Measurements from ENCODE around the gene OSTF1. TPM values are rescaled to one million over a fixed set of nuclear protein-coding genes. Genes with fewer than 3 reads are reported as not detected.

Gene OSTF1
- polyA plus RNA-seq, 3 donors: 26.3 to 31.0 (median 29.5) TPM

DNA sequence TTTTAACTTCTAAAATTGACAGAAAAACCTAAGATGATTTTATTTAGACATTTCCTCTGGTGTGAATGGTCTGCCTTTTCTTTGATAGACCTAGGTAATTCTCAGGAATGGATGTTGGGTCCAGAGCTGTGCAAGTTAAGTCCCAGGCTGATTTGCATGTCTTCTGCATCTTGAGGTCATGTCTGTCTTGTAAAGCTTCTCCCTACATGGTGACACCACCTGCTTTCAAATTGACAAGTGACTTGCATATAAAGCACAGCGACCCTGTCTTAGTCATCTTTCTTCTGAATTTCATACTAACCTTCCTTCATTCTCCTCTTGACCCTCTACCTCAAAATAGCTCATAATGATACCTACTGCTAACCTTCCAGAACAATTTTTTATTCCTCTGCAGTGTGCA lies 29.2 kb downstream of the OSTF1 start:
- DNase-seq (ENCODE audit: low read depth in 3 of 3, low spot score in 2 of 3): no peak

GRCh38 chr9:75120686-75121085 lies 32.4 kb downstream of the OSTF1 start:
- no peak for DNase-seq (ENCODE audit: low read depth in 3 of 3, low spot score in 2 of 3)

GRCh38 chr9:75121914-75122558 lies 33.7 kb downstream of the OSTF1 start:
- no peak for DNase-seq (ENCODE audit: low read depth in 3 of 3, low spot score in 2 of 3)

- no peak for DNase-seq (ENCODE audit: low read depth in 3 of 3, low spot score in 2 of 3)
These were observed 35.4 kb downstream of the OSTF1 start for GRCh38 chr9:75123696-75124095.

DNA sequence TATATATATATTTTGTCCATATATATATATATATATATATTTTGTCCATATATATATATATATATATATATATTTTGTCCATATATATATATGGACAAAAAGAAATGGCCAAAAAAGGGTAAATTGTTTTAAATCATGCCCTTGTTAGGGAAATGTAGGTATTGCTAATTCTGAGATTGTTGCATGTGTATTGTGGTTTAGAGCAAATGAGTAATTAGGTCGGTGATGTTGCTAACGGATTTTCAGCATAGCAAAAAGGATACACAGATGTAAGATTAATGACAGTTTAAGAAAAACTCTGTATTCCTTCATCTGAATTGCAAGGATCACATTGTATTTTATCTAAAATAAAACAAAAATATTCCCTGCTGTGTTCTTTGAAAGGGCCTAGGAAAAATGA lies 40.2 kb downstream of the OSTF1 start:
- no peak for DNase-seq (ENCODE audit: low read depth in 3 of 3, low spot score in 2 of 3)

DNA sequence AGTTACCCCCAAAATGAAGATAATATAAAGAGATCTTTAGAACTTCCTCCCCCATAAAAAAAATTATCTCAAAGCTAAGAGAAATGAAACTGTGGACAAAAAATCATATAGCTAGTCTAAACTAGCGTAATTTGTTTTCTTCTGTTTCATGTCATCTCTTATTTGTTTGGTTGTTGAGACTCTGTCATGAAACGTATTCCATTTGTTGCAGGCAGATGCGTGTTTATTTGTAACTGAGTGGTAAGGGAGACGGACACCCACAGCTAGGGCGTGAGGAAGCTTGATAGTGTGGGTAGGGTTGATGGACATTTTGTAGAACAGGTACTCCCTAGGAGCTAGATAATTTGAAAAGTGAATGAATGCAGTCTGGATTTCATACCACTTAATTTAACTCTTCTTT lies 41.9 kb downstream of the OSTF1 start:
- DNase-seq (ENCODE audit: low read depth in 3 of 3, low spot score in 2 of 3): no peak

DNA sequence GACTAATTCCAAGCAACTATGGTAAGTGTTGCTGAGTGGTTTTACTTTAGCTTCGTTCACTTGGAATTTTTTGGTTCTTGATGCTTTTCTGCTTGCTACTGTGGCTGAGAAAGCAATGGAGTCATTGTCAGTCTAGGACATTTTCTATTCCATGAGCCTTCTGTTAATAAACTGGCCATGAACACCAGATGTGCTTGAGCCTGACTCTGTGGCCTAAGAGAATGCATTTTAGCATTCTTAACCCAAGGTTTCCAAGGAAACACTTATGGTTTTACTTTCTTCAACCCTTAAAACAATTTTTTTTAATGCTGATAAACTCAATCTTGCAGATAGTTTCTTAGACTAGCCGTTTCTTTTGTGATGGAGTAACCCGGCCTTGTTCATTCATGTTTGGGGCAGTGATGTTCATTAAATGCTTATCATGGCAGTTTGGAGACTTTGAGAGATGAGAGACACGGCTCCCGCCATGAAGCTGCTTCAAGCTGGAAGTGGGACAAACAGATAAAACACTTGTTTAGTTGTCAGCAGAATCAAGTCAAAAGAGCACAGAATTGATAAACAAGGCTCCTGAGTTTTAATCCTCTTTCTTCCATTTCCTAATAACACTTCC lies 42.4 kb downstream of the OSTF1 start:
- DNase-seq (ENCODE audit: low read depth in 3 of 3, low spot score in 2 of 3): no peak

DNA sequence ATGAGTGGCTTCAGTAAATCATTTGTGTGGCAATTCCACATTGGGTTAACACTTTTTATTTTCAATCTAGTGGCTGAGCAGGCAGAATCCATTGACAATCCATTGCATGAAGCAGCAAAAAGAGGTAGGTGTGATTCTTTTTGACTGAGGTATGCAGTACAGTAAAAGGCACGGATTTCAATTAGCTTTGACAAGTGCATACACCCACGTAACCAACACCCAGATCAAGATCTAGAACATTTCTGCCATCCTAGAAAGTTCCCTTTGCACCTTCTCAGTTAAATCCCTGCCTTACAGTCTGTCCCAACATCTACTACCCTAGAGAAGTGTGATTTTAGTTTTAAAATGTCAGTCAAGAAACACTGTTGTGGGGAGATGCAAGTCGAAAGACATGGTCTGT lies 43.4 kb downstream of the OSTF1 start:
- no peak for DNase-seq (ENCODE audit: low read depth in 3 of 3, low spot score in 2 of 3)

DNA sequence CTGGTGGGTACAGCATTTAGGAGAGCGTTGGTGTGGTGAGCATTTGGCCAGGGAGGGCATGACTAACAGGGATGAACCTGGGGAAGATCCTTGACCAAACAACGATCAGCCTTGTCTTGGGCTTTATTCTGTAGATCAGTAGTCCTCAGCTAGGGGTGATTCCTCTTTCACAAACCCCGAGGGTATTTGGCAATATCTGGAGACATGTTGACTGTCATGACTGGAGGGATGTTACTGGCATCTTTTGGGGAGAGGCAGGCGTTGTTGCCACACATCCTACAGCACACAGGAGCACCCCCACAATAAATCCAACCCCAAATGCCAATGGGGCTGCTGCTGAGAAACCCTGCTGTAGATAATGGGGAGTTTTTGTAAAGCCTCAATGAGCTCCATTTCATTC lies 43.9 kb downstream of the OSTF1 start:
- no peak for DNase-seq (ENCODE audit: low read depth in 3 of 3, low spot score in 2 of 3)

GRCh38 chr9:75133396-75133795 lies 45.1 kb downstream of the OSTF1 start:
- no peak for DNase-seq (ENCODE audit: low read depth in 3 of 3, low spot score in 2 of 3)

DNA sequence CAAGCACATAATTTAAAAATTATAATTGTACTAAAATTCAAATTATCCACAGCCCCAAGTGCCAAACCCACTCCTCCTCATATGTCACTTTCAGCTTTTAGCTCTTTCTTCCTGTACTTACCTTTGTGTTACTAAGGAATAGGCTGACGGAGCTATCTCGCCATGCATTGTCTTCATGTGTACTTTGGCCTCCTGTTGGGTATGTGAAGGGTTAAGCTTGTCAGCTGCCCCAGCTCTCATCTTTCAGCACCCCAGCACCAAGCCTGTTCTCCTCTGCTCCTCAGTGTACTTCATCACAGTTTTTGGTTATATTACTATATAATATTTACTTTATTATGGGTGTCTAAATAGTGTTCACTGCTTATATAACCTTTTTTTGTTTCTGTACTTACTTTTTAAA lies 46.2 kb downstream of the OSTF1 start:
- DNase-seq (ENCODE audit: low read depth in 3 of 3, low spot score in 2 of 3): no peak

DNA sequence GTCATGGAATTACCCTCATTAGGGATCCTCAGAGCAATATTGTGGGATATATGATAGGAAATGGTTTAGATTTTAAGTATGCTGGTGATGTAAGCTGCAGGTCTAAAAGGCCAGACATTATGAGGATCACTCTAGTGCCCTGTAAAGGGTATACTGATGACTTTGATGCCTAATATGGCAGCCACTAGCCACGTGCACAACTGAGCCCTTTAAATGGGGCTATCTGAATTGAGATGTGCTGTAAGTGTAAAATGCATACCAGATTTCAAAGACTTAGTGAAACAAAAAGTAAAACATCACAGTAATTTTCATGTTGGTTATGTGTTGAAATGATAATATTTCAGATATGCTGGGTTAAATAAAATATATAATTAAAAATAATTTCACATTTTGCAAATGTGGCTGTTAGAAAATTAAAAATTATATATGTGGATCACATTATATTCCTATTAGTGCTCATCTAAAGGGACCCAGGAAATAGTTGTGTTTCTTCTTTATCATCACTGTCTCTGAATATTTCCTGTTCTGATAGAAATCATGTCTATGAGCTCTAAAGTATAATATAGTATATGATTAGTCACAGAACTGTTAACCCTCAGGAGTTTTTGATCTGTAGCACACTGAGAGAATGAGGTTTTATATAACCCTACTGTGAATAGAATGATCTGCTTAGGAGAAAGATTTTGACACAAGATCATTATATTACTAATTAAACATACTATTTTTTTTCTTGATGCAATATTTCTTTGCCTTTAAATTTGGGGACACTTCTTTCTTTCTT lies 50.1 kb downstream of the OSTF1 start:
- DNase-seq (ENCODE audit: low read depth in 3 of 3, low spot score in 2 of 3): no peak

- DNase-seq (ENCODE audit: low read depth in 3 of 3, low spot score in 2 of 3): no peak
These were observed 50.9 kb downstream of the OSTF1 start for GRCh38 chr9:75139201-75139600.

GRCh38 chr9:75140261-75140660 lies 51.9 kb downstream of the OSTF1 start:
- no peak for DNase-seq (ENCODE audit: low read depth in 3 of 3, low spot score in 2 of 3)

DNA sequence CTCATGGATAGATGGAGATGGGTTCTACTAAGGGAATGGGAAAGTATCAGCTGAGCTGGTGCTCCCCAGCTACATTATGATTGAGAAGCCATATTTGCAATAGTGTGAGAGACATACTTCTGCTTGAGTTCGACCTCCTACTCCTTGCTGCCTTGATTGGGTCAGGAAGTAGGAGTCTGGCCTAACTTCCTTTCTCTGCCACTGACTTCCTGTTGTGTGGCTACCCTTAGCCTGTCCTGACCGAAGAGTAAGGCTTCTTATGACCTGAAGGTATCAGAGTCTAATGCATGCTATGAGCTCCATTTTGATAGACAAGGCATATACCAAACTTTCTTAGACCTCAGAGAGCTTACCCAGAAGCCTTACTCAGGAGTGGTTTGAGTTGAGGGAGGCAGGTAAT lies 53.9 kb downstream of the OSTF1 start:
- DNase-seq (ENCODE audit: low read depth in 3 of 3, low spot score in 2 of 3): no peak

- DNase-seq (ENCODE audit: low read depth in 3 of 3, low spot score in 2 of 3): no peak
These were observed 57.9 kb downstream of the OSTF1 start for GRCh38 chr9:75146229-75146628.

DNA sequence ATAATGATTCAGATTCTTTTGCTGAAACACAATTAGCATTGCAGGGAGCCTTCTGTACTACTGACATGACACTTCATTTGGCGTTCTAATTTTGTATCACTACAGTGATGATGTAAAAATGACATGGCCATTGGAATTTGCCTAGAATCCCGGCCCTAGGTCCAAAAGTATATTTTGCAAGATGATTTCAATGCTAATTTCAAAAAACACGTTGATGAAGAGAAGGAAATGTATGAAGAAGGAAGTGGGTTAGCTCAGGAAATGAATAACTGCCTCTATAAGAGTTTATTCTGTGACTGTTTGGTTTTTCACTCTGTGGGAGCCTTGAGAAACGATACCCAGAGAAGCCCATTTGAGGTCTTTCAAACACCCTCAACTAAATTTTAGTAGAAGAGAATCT lies 59.3 kb downstream of the OSTF1 start:
- no peak for DNase-seq (ENCODE audit: low read depth in 3 of 3, low spot score in 2 of 3)

GRCh38 chr9:75148561-75148960 lies 60.2 kb downstream of the OSTF1 start:
- DNase-seq (ENCODE audit: low read depth in 3 of 3, low spot score in 2 of 3): peak; percentile 1 to 18 (median 2)

DNA sequence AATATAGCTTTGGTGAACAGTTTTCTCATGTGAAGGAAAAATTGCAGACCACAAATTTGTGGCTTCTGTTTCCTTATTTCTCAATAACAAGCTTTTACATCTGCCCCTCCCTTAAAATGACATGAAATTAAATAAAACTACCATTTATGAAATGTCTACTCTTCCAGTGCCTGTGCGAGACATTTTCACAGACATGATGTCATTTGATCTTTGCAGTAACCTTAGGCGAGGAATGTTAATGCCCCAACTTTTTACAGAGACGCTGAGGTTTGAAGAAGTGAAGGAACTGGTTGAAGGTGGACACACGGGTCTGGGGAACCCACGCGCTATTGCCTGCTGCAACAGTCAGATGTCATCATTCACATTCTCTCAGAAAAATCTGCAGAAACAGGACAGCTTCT lies 61.5 kb downstream of the OSTF1 start:
- DNase-seq (ENCODE audit: low read depth in 3 of 3, low spot score in 2 of 3): no peak

DNA sequence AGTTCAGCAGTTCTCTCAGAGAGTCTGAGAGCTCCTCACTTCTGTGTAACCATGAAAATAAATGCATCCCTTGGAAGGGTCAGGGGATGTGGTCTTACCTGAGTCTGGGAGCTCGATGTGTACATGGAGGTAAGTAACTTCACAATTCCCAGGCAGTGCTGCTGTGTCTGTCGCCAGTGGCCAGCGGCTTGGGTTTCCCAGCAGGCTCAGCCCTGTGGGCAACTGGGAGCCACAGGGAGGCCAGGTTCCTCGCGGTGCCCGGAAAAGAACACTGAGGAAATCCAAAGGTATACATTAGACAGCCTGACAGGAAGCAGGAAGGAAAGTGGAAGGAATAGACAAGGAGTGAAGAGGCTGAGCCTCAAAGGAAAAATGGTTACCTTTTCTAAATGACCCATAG lies 62.2 kb downstream of the OSTF1 start:
- DNase-seq (ENCODE audit: low read depth in 3 of 3, low spot score in 2 of 3): no peak

GRCh38 chr9:75152416-75152815 lies 64.1 kb downstream of the OSTF1 start:
- DNase-seq (ENCODE audit: low read depth in 3 of 3, low spot score in 2 of 3): no peak

GRCh38 chr9:75156858-75157257 lies 68.5 kb downstream of the OSTF1 start:
- DNase-seq (ENCODE audit: low read depth in 3 of 3, low spot score in 2 of 3): no peak
